Type B pancreatic cell (in vitro differentiated cells): ENCODE data around the gene CDKN3. TPM values are rescaled to one million over a fixed set of nuclear protein-coding genes. Genes with fewer than 3 reads are reported as not detected.
"Not testable (repeated sequence)": the region's sequence is repeated elsewhere in the genome, so short reads cannot be mapped to it uniquely, and the experiment has no call there.

Experiments
- DNase-seq: peaks from one replicate; pipeline ENCODE4 v3.0.0; 2021; ENCODE audit warnings: mixed read lengths; ENCODE audit not compliant: unreplicated experiment; ENCODE audit errors: extremely low spot score
- H3K27ac Mint-ChIP-seq: 2 replicates; pipeline ENCODE4 v1.8.0; 2021; ENCODE audit warnings: mild to moderate bottlenecking, mixed read lengths
- H3K27me3 Mint-ChIP-seq: 2 replicates; pipeline ENCODE4 v1.8.0; 2021; ENCODE audit warnings: mixed read lengths
- H3K36me3 Mint-ChIP-seq: 2 replicates; pipeline ENCODE4 v1.8.0; 2021; ENCODE audit warnings: mixed read lengths
- H3K4me1 Mint-ChIP-seq: one replicate; pipeline ENCODE4 v1.8.0; 2021; ENCODE audit warnings: mixed read lengths; ENCODE audit not compliant: unreplicated experiment
- H3K4me3 Mint-ChIP-seq: 2 replicates; pipeline ENCODE4 v1.8.0; 2021; ENCODE audit warnings: mild to moderate bottlenecking, mixed read lengths
- H3K9me3 Mint-ChIP-seq: 2 replicates; pipeline ENCODE4 v1.8.0; 2021; ENCODE audit warnings: mixed read lengths
- total RNA-seq: library from RNA; stranded (reverse); gene quantifications from 2 replicates; pipeline ENCODE4 v1.2.1, GENCODE V29; 2021; ENCODE audit warnings: low replicate concordance
- TF ChIP-seq, protein P1 (sequence below): fragments of 200-600 bp; sonication (generic); conservative IDR thresholded peaks from 2 replicates; pipeline ENCODE4 v1.5.0; 2021; ENCODE audit warnings: antibody characterized with exemption, mild to moderate bottlenecking

CDKN3 gene
- total RNA-seq, 1 donor from 2014 or later, result 31.0 TPM

DNA sequence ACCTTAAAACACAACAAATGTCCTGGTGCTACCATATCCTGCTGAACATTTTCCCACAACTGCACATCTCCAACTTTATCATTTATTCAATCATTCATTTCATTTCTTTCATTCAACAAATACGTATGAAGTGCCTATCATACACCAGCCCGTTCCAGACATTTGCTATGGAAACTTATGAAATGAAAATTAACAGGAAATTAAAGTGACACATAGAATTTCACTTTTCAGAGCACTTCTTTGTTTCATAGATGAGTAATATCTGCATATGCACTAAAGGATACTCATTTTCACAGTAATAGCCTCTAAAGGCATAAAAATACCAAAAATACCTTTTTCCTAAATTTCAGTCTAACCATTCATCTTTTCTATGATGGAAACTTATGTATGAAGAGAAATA lies 31.7 kb downstream of the CDKN3 start:
- Mint-ChIP-seq H3K4me3 (no peak overlapping the region), H3K9me3 (no peaks in the 10 kb centered on the region), H3K4me1 (peaks cover 12% of the 10 kb centered on the region), H3K27ac (no peak overlapping the region), H3K27me3 (no peaks in the 10 kb centered on the region), H3K36me3 (peaks cover 20% of the 10 kb centered on the region)
- DNase-seq, result no peak
- TF ChIP-seq, protein P1, sequence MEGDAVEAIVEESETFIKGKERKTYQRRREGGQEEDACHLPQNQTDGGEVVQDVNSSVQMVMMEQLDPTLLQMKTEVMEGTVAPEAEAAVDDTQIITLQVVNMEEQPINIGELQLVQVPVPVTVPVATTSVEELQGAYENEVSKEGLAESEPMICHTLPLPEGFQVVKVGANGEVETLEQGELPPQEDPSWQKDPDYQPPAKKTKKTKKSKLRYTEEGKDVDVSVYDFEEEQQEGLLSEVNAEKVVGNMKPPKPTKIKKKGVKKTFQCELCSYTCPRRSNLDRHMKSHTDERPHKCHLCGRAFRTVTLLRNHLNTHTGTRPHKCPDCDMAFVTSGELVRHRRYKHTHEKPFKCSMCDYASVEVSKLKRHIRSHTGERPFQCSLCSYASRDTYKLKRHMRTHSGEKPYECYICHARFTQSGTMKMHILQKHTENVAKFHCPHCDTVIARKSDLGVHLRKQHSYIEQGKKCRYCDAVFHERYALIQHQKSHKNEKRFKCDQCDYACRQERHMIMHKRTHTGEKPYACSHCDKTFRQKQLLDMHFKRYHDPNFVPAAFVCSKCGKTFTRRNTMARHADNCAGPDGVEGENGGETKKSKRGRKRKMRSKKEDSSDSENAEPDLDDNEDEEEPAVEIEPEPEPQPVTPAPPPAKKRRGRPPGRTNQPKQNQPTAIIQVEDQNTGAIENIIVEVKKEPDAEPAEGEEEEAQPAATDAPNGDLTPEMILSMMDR, result no peak

DNA sequence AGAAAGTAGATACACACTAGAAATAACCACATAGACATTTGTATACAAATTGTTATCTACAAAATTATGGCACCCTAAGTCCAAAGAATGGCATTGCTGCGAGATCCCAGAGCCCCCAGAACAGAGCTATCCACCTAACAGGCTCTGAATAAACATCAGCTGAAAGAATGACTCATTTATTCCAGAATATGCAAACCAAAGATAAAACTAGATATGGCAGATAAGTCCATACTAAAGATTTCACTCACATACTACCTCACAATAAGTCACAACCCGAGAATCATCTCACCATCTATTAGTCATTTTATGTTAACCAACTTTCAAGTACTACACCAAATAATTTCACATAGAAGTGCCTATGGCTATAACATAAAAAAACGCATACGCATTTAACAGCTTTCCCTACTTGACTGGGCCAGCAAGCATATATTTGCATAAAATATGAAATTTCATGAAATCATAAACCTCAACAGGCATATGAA lies 38.7 kb downstream of the CDKN3 start:
- H3K27me3 Mint-ChIP-seq, result no peaks in the 10 kb centered on the region
- H3K4me1 Mint-ChIP-seq, result peaks cover 50% of the 10 kb centered on the region
- no peak for DNase-seq
- H3K9me3 Mint-ChIP-seq, result no peaks in the 10 kb centered on the region
- TF ChIP-seq, protein P1, result no peak
- no peak overlapping the region for H3K4me3 Mint-ChIP-seq
- H3K27ac Mint-ChIP-seq, result no peak overlapping the region
- H3K36me3 Mint-ChIP-seq, result peaks cover 27% of the 10 kb centered on the region

DNA sequence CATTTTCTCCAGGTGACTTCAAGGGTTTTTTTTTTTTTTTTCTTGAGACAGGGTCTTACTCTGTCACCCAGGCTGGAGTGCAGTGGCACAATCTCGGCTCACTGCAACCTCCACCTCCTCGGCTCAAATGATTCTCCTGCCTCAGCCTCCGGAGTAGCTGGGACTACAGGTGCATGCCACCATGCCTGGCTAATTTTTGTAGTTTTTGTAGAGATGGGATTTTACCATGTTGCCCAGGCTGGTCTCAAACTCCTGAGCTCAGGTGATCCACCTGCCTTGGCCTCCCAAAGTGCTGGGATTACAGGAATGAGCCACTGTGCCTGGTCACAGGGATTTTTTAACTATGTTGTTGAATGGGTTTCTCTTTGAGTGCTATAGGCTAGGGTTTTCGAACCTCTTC lies 41.1 kb downstream of the CDKN3 start:
- H3K4me1 Mint-ChIP-seq, result peaks cover 51% of the 10 kb centered on the region
- H3K4me3 Mint-ChIP-seq, result not testable (repeated sequence)

DNA sequence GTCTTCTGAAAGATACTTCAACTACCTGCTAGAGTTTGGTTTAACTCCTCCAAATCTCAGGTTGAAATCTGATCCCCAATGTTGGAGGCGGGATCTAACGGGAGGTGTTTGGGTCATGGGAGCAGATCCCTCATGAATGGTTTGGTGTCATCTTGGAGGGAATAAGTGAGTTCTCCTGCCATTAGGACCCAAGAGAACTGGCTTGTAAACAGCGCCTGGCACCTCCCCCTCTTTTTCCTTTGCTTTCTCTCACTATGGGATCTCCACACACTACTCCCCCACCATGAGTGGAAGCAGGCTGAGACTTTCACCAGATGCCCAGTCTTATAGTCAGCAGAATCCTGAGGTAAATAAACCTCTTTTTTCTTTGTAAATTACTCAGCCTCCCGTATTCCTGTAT lies 41.9 kb downstream of the CDKN3 start:
- H3K36me3 Mint-ChIP-seq, result peaks cover 27% of the 10 kb centered on the region
- TF ChIP-seq, protein P1, result no peak
- no peak overlapping the region for H3K4me3 Mint-ChIP-seq
- no peak overlapping the region for H3K27ac Mint-ChIP-seq
- peaks cover 48% of the 10 kb centered on the region for H3K4me1 Mint-ChIP-seq
- H3K9me3 Mint-ChIP-seq, result no peaks in the 10 kb centered on the region
- no peak for DNase-seq
- no peaks in the 10 kb centered on the region for H3K27me3 Mint-ChIP-seq

More for the DNA sequence above, 41.1 kb downstream of the CDKN3 start:
- H3K27ac Mint-ChIP-seq, H3K9me3 Mint-ChIP-seq, DNase-seq, H3K27me3 Mint-ChIP-seq: not testable (repeated sequence)
- peaks cover 27% of the 10 kb centered on the region for H3K36me3 Mint-ChIP-seq

DNA sequence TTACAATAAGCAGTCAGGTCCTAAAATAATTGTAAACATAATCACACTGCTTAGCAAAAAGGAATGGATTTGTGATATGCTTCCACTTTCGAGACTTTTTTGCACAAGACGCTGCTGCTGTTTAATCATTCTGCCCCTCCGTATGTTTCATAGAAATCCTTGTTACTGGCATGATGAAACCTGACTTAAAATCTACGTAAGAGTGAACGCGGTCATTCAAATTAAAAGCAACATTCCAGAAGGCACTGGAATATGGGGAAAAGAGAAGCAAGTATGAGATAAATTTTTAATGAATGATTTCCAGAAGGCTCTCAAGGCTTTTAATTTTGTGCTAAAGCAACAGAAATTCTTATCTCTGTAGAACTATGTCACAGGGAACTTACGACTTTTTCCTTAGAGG lies 43.2 kb downstream of the CDKN3 start:
- Mint-ChIP-seq H3K27me3 (no peaks in the 10 kb centered on the region), H3K4me3 (peak overlapping the region; percentile 96), H3K27ac (peak overlapping the region; percentile 94), H3K36me3 (peaks cover 24% of the 10 kb centered on the region), H3K4me1 (peaks cover 56% of the 10 kb centered on the region), H3K9me3 (no peaks in the 10 kb centered on the region)
- DNase-seq, result no peak
- TF ChIP-seq, protein P1, result no peak

DNA sequence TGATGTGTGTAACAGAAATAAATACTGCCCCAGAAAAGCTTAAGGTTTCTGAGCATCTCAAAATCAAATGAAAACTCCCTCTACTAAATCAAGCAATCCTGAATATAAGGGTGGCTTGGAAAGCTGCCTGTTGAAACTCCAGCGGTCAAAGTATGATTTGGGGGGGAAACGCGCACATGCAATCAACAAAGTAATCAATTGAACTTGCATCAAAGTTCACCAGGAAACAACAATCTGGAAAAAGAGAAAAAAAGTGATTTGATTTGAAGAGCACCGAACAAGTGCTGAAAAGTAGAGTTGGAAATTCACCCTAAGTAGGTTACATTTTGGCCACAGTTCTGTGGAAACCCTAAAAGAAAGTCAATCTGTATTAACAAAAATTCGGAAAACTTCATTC lies 43.7 kb downstream of the CDKN3 start:
- Mint-ChIP-seq H3K27ac (peak overlapping the region; percentile 94), H3K36me3 (peaks cover 22% of the 10 kb centered on the region), H3K4me3 (peak overlapping the region; percentile 96), H3K27me3 (no peaks in the 10 kb centered on the region), H3K4me1 (peaks cover 57% of the 10 kb centered on the region), H3K9me3 (no peaks in the 10 kb centered on the region)
- DNase-seq, result no peak
- TF ChIP-seq, protein P1, result no peak
